PC-9 (cell line): Measurements from ENCODE around the gene COLGALT1. TPM values are rescaled to one million over a fixed set of nuclear protein-coding genes. Genes with fewer than 3 reads are reported as not detected.

Experiments
- BruUV-seq: library from RNA; stranded (reverse); fragments of 400-500 nt; replicated peaks from 2 replicates; lab custom pipeline; 2021; lab: Mats Ljungman, UMichigan
- CTCF ChIA-PET: fragments of 300-600 bp; sonication (Branson Sonifier 250); formaldehyde crosslinking; loops from one replicate; lab custom pipeline; 2022; ENCODE audit warnings: antibody characterized with exemption; lab: Charles Lee
- POLR2A ChIA-PET: fragments of 300-600 bp; sonication (Branson Sonifier 250); formaldehyde crosslinking; loops from one replicate; lab custom pipeline; 2022; ENCODE audit warnings: antibody characterized with exemption; ENCODE audit not compliant: unreplicated experiment; lab: Charles Lee
- DNase-seq, 2 experiments: peaks; one replicate each; pipeline versions ENCODE4 v3.0.0 to v3.0.0-alpha.2; 2015 to 2022; ENCODE audit warnings: mixed read lengths in 1 of 2
- H2AFZ ChIP-seq: fragments of 200-600 bp; sonication (generic); 2 replicates; pipeline ENCODE4 v1.8.1; 2017; ENCODE audit warnings: antibody characterized with exemption
- H3F3A ChIP-seq: fragments of 200-600 bp; sonication (generic); 2 replicates; pipeline ENCODE4 v1.8.1; 2017; ENCODE audit warnings: antibody characterized with exemption, mild to moderate bottlenecking, low read depth; ENCODE audit not compliant: insufficient read depth
- H3K27ac ChIP-seq: fragments of 200-600 bp; sonication (generic); 2 replicates; pipeline ENCODE4 v1.6.1; 2016; ENCODE audit warnings: mixed run types
- H3K27me3 ChIP-seq: fragments of 200-600 bp; sonication (generic); 2 replicates; pipeline ENCODE4 v1.6.1; 2016; ENCODE audit warnings: low read depth, mixed run types; ENCODE audit not compliant: insufficient read depth
- H3K36me3 ChIP-seq: fragments of 200-600 bp; sonication (generic); 2 replicates; pipeline ENCODE4 v1.6.1; 2016; ENCODE audit warnings: low read depth, mixed run types
- H3K4me1 ChIP-seq: fragments of 200-600 bp; sonication (generic); replicated peaks from 2 replicates; pipeline ENCODE4 v1.6.1; 2016; ENCODE audit warnings: mixed run types; ENCODE audit not compliant: insufficient read depth
- H3K4me2 ChIP-seq: fragments of 200-600 bp; sonication (generic); 2 replicates; pipeline ENCODE4 v1.6.1; 2017; ENCODE audit warnings: mixed run types
- H3K4me3 ChIP-seq: fragments of 200-600 bp; sonication (generic); 2 replicates; pipeline ENCODE4 v1.6.1; 2016; ENCODE audit warnings: mixed run types
- H3K79me2 ChIP-seq: fragments of 200-600 bp; sonication (generic); 2 replicates; pipeline ENCODE4 v1.6.1; 2017; ENCODE audit warnings: low read depth, mixed run types
- H3K9me2 ChIP-seq: fragments of 200-600 bp; sonication (generic); 2 replicates; pipeline ENCODE4 v1.8.1; 2017; ENCODE audit warnings: mild to moderate bottlenecking; ENCODE audit not compliant: insufficient read depth
- H3K9me3 ChIP-seq: fragments of 200-600 bp; sonication (generic); 2 replicates; pipeline ENCODE4 v1.8.1; 2016; ENCODE audit warnings: low read depth; ENCODE audit not compliant: insufficient read depth
- H4K20me1 ChIP-seq: fragments of 200-600 bp; sonication (generic); 2 replicates; pipeline ENCODE4 v1.8.1; 2017; ENCODE audit not compliant: insufficient read depth
- EZH2 ChIP-seq: fragments of 200-600 bp; sonication (generic); IDR thresholded peaks from 2 replicates; pipeline ENCODE4 v1.8.0; 2017; ENCODE audit warnings: antibody characterized with exemption, low read depth
- intact Hi-C: fragments of 100-400 bp; cut with micrococcal nuclease; formaldehyde crosslinking; loops from one replicate; pipeline ENCODE4 v1.10.0; 2022; ENCODE audit not compliant: unreplicated experiment
- total RNA-seq: library from RNA; stranded (reverse); gene quantifications from 2 replicates; pipeline ENCODE4 v1.2.3, GENCODE V29; 2021
- TF ChIP-seq, protein P1 (sequence below): fragments of 200-600 bp; sonication (generic); conservative IDR thresholded peaks from 2 replicates; pipeline ENCODE4 v1.6.1; 2017; ENCODE audit warnings: mixed run types, antibody characterized with exemption, mild to moderate bottlenecking, moderate library complexity

COLGALT1 gene
- total RNA-seq, 1 experiment from 2014 or later, result 88.8 TPM

- no peaks in the 10 kb centered on the region for H3F3A ChIP-seq
- H4K20me1 ChIP-seq, result no peaks in the 10 kb centered on the region
- H3K9me3 ChIP-seq, result no peaks in the 10 kb centered on the region
- H3K79me2 ChIP-seq, result no peaks in the 10 kb centered on the region
- CTCF ChIA-PET, result interaction anchor here (0.5 kb wide), 1 partner anchor 32 kb away, joined by 5 read pairs; no protein-coding TSS in a partner anchor
- H3K27me3 ChIP-seq, result peaks cover 23% of the 10 kb centered on the region
- no peaks in the 10 kb centered on the region for H3K4me1 ChIP-seq
- H3K36me3 ChIP-seq, result no peaks in the 10 kb centered on the region
- intact Hi-C loops, result no loop called here
- no peak for DNase-seq
- POLR2A ChIA-PET, result no interaction called here
- H2AFZ ChIP-seq, result no peak overlapping the region
- H3K27ac ChIP-seq, result no peak overlapping the region
- no peaks in the 10 kb centered on the region for H3K9me2 ChIP-seq
- TF ChIP-seq, protein P1, sequence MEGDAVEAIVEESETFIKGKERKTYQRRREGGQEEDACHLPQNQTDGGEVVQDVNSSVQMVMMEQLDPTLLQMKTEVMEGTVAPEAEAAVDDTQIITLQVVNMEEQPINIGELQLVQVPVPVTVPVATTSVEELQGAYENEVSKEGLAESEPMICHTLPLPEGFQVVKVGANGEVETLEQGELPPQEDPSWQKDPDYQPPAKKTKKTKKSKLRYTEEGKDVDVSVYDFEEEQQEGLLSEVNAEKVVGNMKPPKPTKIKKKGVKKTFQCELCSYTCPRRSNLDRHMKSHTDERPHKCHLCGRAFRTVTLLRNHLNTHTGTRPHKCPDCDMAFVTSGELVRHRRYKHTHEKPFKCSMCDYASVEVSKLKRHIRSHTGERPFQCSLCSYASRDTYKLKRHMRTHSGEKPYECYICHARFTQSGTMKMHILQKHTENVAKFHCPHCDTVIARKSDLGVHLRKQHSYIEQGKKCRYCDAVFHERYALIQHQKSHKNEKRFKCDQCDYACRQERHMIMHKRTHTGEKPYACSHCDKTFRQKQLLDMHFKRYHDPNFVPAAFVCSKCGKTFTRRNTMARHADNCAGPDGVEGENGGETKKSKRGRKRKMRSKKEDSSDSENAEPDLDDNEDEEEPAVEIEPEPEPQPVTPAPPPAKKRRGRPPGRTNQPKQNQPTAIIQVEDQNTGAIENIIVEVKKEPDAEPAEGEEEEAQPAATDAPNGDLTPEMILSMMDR, result no peak
- TF ChIP-seq EZH2, result no peak
- no peak overlapping the region for H3K4me2 ChIP-seq
- no peak overlapping the region for H3K4me3 ChIP-seq
- BruUV-seq, result no TSS peak
Measured at GRCh38 chr19:17624314-17624991, 69.0 kb downstream of the COLGALT1 start.

DNA sequence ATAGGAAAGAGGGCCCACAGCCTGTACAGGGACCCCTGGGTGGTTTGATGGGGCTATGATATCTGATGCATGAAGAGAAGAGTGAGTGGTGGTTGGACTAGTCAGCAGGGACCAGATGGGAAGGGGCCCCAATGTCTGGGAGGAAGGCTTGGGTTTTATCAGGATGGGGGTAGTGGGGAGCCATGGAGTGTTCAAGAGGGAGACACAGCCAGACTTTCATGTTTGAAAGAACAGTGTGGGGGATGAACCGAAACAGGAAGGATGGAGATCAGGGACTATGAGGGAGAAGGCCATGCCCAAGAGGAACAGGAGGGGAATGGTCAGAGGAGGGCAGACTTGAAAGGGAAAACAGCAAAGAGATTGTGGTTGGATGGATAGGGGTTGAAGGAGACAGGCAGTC lies 69.6 kb downstream of the COLGALT1 start:
- TF ChIP-seq, protein P1, result no peak
- TF ChIP-seq EZH2, result no peak
- Histone ChIP-seq H3K9me3 (no peaks in the 10 kb centered on the region), H3K79me2 (no peaks in the 10 kb centered on the region), H4K20me1 (no peaks in the 10 kb centered on the region), H3K4me1 (no peaks in the 10 kb centered on the region), H2AFZ (no peak overlapping the region), H3K9me2 (no peaks in the 10 kb centered on the region), H3K27ac (no peak overlapping the region), H3K4me3 (no peak overlapping the region), H3K36me3 (no peaks in the 10 kb centered on the region), H3K4me2 (no peak overlapping the region), H3K27me3 (peaks cover 25% of the 10 kb centered on the region), H3F3A (no peaks in the 10 kb centered on the region)
- intact Hi-C loops, result no loop called here
- DNase-seq, result no peak
- ChIA-PET POLR2A (no interaction called here), CTCF (no interaction called here)
- no TSS peak for BruUV-seq

GRCh38 chr19:17625980-17626379 lies 70.5 kb downstream of the COLGALT1 start:
- no peak overlapping the region for H2AFZ ChIP-seq
- H3K4me1 ChIP-seq, result no peaks in the 10 kb centered on the region
- no peak overlapping the region for H3K27ac ChIP-seq
- H3K4me2 ChIP-seq, result no peak overlapping the region
- H3K4me3 ChIP-seq, result no peak overlapping the region
- no peaks in the 10 kb centered on the region for H3K9me3 ChIP-seq
- no peaks in the 10 kb centered on the region for H3K36me3 ChIP-seq
- TF ChIP-seq, protein P1, result no peak
- TF ChIP-seq EZH2, result no peak
- CTCF ChIA-PET, result no interaction called here
- H3K9me2 ChIP-seq, result no peaks in the 10 kb centered on the region
- no peaks in the 10 kb centered on the region for H3F3A ChIP-seq
- H4K20me1 ChIP-seq, result no peaks in the 10 kb centered on the region
- DNase-seq, result no peak
- H3K79me2 ChIP-seq, result no peaks in the 10 kb centered on the region
- POLR2A ChIA-PET, result no interaction called here
- intact Hi-C loops, result no loop called here
- peaks cover 32% of the 10 kb centered on the region for H3K27me3 ChIP-seq
- no TSS peak for BruUV-seq
